Renal cortex interstitium (tissue), 11 donors: Measurements from ENCODE around the gene HDGF. TPM values are rescaled to one million over a fixed set of nuclear protein-coding genes. Genes with fewer than 3 reads are reported as not detected.

ENCODE experiments used
- DNase-seq, 11 donors: peaks; one replicate each; pipeline ENCODE4 v3.0.0-alpha.2; 2013; ENCODE audit warnings: low read depth in 9 of 11, low spot score in 4 of 11; ENCODE audit errors: extremely low read depth in 1 of 11
- polyA plus RNA-seq, 3 donors: library from polyadenylated mRNA; unstranded; fragments of 120-200 nt; gene quantifications; one replicate each; pipeline ENCODE4 v1.2.1, GENCODE V29; 2013; ENCODE audit not compliant: insufficient read length in 3 of 3

The HDGF gene
- polyA plus RNA-seq, 3 donors: 262 to 301 (median 270) TPM

DNA sequence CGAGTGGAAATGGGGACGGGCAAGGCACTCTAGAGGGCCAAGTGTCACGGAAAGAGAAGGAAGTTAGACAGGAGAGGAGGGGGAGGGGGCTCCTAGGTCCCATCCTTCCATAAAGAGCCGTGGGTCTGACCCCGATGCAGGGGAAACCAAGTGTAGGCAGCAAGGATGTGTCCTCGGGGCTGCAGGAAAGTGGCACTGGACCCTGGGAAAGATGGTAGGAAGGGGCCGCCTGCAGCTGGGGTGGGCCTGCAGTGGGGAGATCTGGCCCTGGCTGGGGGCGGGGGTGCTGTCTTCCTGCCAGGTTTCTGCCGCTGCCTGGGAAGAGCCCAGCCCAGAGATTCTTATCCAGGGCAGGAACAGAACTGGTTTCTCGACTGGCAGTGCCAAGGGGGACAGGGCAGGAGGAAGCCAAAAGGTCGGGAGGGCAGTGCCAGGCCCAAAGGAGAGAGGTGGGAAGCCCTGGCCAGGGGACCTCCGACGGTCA, 59.0 kb downstream of the HDGF start:
- no peak for DNase-seq

Other genes with a start within 250 kb of the HDGF start
- 10 to 100 TPM; 14.2 to 15.5 (median 15.2) TPM for gene IQGAP3, start 179.1 kb downstream of the HDGF start, polyA plus RNA-seq
- 1 to 10 TPM; 1.2 to 1.7 (median 1.5) TPM for gene TTC24, start 172.0 kb downstream of the HDGF start, polyA plus RNA-seq
- gene NAXE, start 159.9 kb downstream of the HDGF start, polyA plus RNA-seq: 10 to 100 TPM; 67.4 to 76.4 (median 73.0) TPM
- 10 to 100 TPM; 32.9 to 36.2 (median 35.4) TPM for gene GPATCH4, start 150.2 kb downstream of the HDGF start, polyA plus RNA-seq
- gene HAPLN2, start 132.3 kb downstream of the HDGF start, polyA plus RNA-seq: under 1 TPM; 0.47 to 0.67 (median 0.57) TPM
- gene BCAN, start 109.6 kb downstream of the HDGF start, polyA plus RNA-seq: 1 to 10 TPM in 1 of 3 donors, under 1 TPM in 2; 0.22 to 1.3 (median 0.23) TPM
- gene NES, start 74.3 kb downstream of the HDGF start, polyA plus RNA-seq: 100 to 1,000 TPM; 123 to 175 (median 150) TPM
- 100 to 1,000 TPM in 1 of 3 donors, 10 to 100 TPM in 2; 91.7 to 120 (median 92.3) TPM for gene CRABP2, start 46.1 kb downstream of the HDGF start, polyA plus RNA-seq
- 10 to 100 TPM; 34.4 to 47.3 (median 35.6) TPM for gene METTL25B, start 23.2 kb downstream of the HDGF start, polyA plus RNA-seq
- gene ISG20L2, start 22.9 kb downstream of the HDGF start, polyA plus RNA-seq: 10 to 100 TPM; 40.0 to 43.6 (median 41.3) TPM
- gene MRPL24, start 10.6 kb downstream of the HDGF start, polyA plus RNA-seq: 10 to 100 TPM; 63.0 to 69.1 (median 64.1) TPM
- 100 to 1,000 TPM; 105 to 112 (median 111) TPM for gene PRCC, start 15.9 kb upstream of the HDGF start, polyA plus RNA-seq
- 1 to 10 TPM in 1 of 3 donors, under 1 TPM in 2; 0.47 to 1.5 (median 0.62) TPM for gene SH2D2A, start 65.2 kb upstream of the HDGF start, polyA plus RNA-seq
- gene INSRR, start 107.4 kb upstream of the HDGF start, polyA plus RNA-seq: 1 to 10 TPM; 1.1 to 2.6 (median 1.6) TPM
- gene NTRK1, start 109.2 kb upstream of the HDGF start, polyA plus RNA-seq: 1 to 10 TPM in 2 of 3 donors, under 1 TPM in 1; 0.92 to 1.6 (median 1.5) TPM
- gene PEAR1, start 142.0 kb upstream of the HDGF start, polyA plus RNA-seq: 10 to 100 TPM; 18.1 to 24.0 (median 22.5) TPM
- under 1 TPM; 0.45 to 0.83 (median 0.63) TPM for gene LRRC71, start 169.0 kb upstream of the HDGF start, polyA plus RNA-seq